ENCODE results near the gene NCK1. TPM values are rescaled to one million over a fixed set of nuclear protein-coding genes. Genes with fewer than 3 reads are reported as not detected.

The NCK1 gene
- total and polyA plus RNA-seq, 10 of the 15 experiments (the other 5 are each of a cell fraction or from before 2014, with no cell fraction given) = 15.6 to 33.4 (median 25.0) TPM

GRCh38 chr3:136861890-136862616 is at the start of gene NCK1 (continued):
- TF ChIP-seq CEBPZ (IDR thresholded peaks at IDR 0.05; ENCODE audit: low read depth, low read length) (peak; percentile 56), SIX5 (IDR thresholded peaks at IDR 0.05; ENCODE audit: low read depth, low read length, severe bottlenecking) (no peak), NFIC (IDR thresholded peaks at IDR 0.05; ENCODE audit: low read depth, low read length) (no peak), MTA2 (IDR thresholded peaks at IDR 0.05; ENCODE audit: low read depth) (no peak), ATF7 (IDR thresholded peaks at IDR 0.05; ENCODE audit: low read depth) (no peak), CBFB (IDR thresholded peaks at IDR 0.05; ENCODE audit: low read depth) (peak; percentile 64; the same call in 1 of the 2 replicates), CBX5 (IDR thresholded peaks at IDR 0.05; ENCODE audit: low read depth) (no peak), ETV6 (conservative IDR thresholded peaks at IDR 0.05 in 1 of 2, IDR thresholded peaks at IDR 0.05 in 1 of 2; ENCODE audit: borderline replicate concordance in 1 of 2, low read depth in 1 of 2) (no peak), ZNF207 (IDR thresholded peaks at IDR 0.05; ENCODE audit: borderline replicate concordance) (no peak), HCFC1 (IDR thresholded peaks at IDR 0.05; ENCODE audit: low read length) (no peak), EP300 (IDR thresholded peaks at IDR 0.05; ENCODE audit: borderline replicate concordance in 1 of 2, control insufficient read depth in 1 of 2, low read depth in 2 of 2, low read length in 2 of 2) (peak in 1 of 2 experiments; percentile 13; a peak in 1 of 4 replicates), JUNB (IDR thresholded peaks at IDR 0.05) (no peak), PAX8 (IDR thresholded peaks at IDR 0.05) (no peak)

Data from GM12878 (cell line).